SK-N-SH (cell line): Measurements from ENCODE around the gene DGKI.

Experiments
- CHD2 ChIP-seq: fragments of 150-350 bp; IDR thresholded peaks from 2 replicates; pipeline ENCODE4 v1.6.1; 2018; ENCODE audit warnings: low read length; ENCODE audit not compliant: partially characterized antibody
- CTCF ChIP-seq: fragments of 200-600 bp; sonication (generic); IDR thresholded peaks from 2 replicates; pipeline ENCODE4 v1.6.1; 2017; ENCODE audit warnings: antibody characterized with exemption, mild to moderate bottlenecking, moderate library complexity
- EP300 ChIP-seq, 2 experiments: IDR thresholded peaks; 2 replicates each; pipeline versions ENCODE4 v1.4.0 to v1.6.1; 2012; ENCODE audit warnings: borderline replicate concordance in 1 of 2, low read depth in 1 of 2, low read length in 1 of 2
- EZH2phosphoT487 ChIP-seq: fragments of 200-600 bp; sonication (generic); IDR thresholded peaks from 2 replicates; pipeline ENCODE4 v1.6.1; 2017; ENCODE audit warnings: low read depth, mixed run types, mild to moderate bottlenecking, antibody characterized with exemption, moderate library complexity, borderline replicate concordance
- GABPA ChIP-seq: IDR thresholded peaks from 2 replicates; pipeline ENCODE4 v1.4.0; 2012; ENCODE audit warnings: low read depth, mild to moderate bottlenecking
- JUND ChIP-seq: IDR thresholded peaks from 2 replicates; pipeline ENCODE4 v1.4.0; 2012
- MAX ChIP-seq: IDR thresholded peaks from 2 replicates; pipeline ENCODE4 v1.4.0; 2012; ENCODE audit warnings: low read depth
- MXI1 ChIP-seq: IDR thresholded peaks from 2 replicates; pipeline ENCODE4 v1.6.1; 2012; ENCODE audit warnings: mild to moderate bottlenecking, low read depth, low read length, improper control_type of control experiment
- POLR2AphosphoS5 ChIP-seq: IDR thresholded peaks from 2 replicates; pipeline ENCODE4 v1.6.1; 2012; ENCODE audit warnings: low read depth, low read length

GRCh38 chr7:137671920-137672319, 174.9 kb downstream of the DGKI start:
- no peak for TF ChIP-seq POLR2AphosphoS5
- no peak for TF ChIP-seq EP300 (IDR thresholded peaks at IDR 0.05; ENCODE audit: borderline replicate concordance in 1 of 2, low read depth in 1 of 2, low read length in 1 of 2)
- TF ChIP-seq CTCF = no peak
- no peak for TF ChIP-seq JUND
- no peak for TF ChIP-seq GABPA
- TF ChIP-seq MAX = no peak
- TF ChIP-seq MXI1 = no peak
- no peak for TF ChIP-seq EZH2phosphoT487
- no peak for TF ChIP-seq CHD2
